A673 (cell line): ENCODE measurements around the gene EOLA1. TPM values are rescaled to one million over a fixed set of nuclear protein-coding genes. Genes with fewer than 3 reads are reported as not detected.

Experiments used
- BruUV-seq: library from RNA; stranded (reverse); fragments of 400-500 nt; replicated peaks from 2 replicates; lab custom pipeline; 2021; lab: Mats Ljungman, UMichigan
- CTCF ChIA-PET: fragments of 300-600 bp; sonication (Branson Sonifier 250); formaldehyde crosslinking; loops from one replicate; lab custom pipeline; 2022; ENCODE audit warnings: antibody characterized with exemption; lab: Charles Lee
- POLR2A ChIA-PET: fragments of 300-600 bp; sonication (Branson Sonifier 250); formaldehyde crosslinking; loops from one replicate; lab custom pipeline; 2022; ENCODE audit warnings: antibody characterized with exemption; ENCODE audit not compliant: low non-redundant PET; lab: Charles Lee
- DNase-seq: peaks from one replicate; pipeline ENCODE4 v3.0.0-alpha.2; 2015; ENCODE audit warnings: low spot score
- H3K27ac ChIP-seq: fragments of 200-600 bp; sonication (generic); 2 replicates; pipeline ENCODE4 v1.5.1; 2016; ENCODE audit warnings: mixed run types, low read depth, mild to moderate bottlenecking, mixed read lengths, antibody characterized with exemption, low read length; ENCODE audit not compliant: poor library complexity, severe bottlenecking
- H3K27me3 ChIP-seq: fragments of 200-600 bp; sonication (generic); replicated peaks from 2 replicates; pipeline ENCODE4 v1.6.1; 2017; ENCODE audit warnings: mixed run types, low read depth, mild to moderate bottlenecking, mixed read lengths, antibody characterized with exemption, low read length; ENCODE audit not compliant: insufficient read depth, poor library complexity
- H3K36me3 ChIP-seq: fragments of 200-600 bp; sonication (generic); 2 replicates; pipeline ENCODE4 v1.6.1; 2016; ENCODE audit warnings: mixed run types, mild to moderate bottlenecking, mixed read lengths, antibody characterized with exemption, low read length; ENCODE audit not compliant: insufficient read depth, poor library complexity, severe bottlenecking
- H3K4me1 ChIP-seq: fragments of 200-600 bp; sonication (generic); 2 replicates; pipeline ENCODE4 v1.6.1; 2017; ENCODE audit warnings: mixed run types, mild to moderate bottlenecking, mixed read lengths, antibody characterized with exemption, low read length; ENCODE audit not compliant: insufficient read depth, poor library complexity, severe bottlenecking
- H3K4me3 ChIP-seq: fragments of 200-600 bp; sonication (generic); 2 replicates; pipeline ENCODE4 v1.5.1; 2016; ENCODE audit warnings: low read depth, mixed run types, mild to moderate bottlenecking, mixed read lengths, low read length; ENCODE audit not compliant: poor library complexity, severe bottlenecking
- H3K9me3 ChIP-seq: fragments of 200-600 bp; sonication (generic); 2 replicates; pipeline ENCODE4 v1.6.1; 2016; ENCODE audit warnings: mixed run types, low read depth, mild to moderate bottlenecking, mixed read lengths, antibody characterized with exemption, low read length; ENCODE audit not compliant: poor library complexity, severe bottlenecking
- CTCF ChIP-seq: fragments of 300-800, 200-600 bp; sonication (generic); conservative IDR thresholded peaks from 2 replicates; pipeline ENCODE4 v1.5.1; 2017; ENCODE audit warnings: low read depth, mild to moderate bottlenecking, antibody characterized with exemption, low read length, moderate library complexity, mixed read lengths
- EZH2 ChIP-seq: fragments of 200-600 bp; sonication (generic); IDR thresholded peaks from 2 replicates; pipeline ENCODE4 v1.6.1; 2017; ENCODE audit warnings: borderline replicate concordance, low read depth, mild to moderate bottlenecking, mixed read lengths, antibody characterized with exemption, low read length; ENCODE audit not compliant: poor library complexity, severe bottlenecking
- intact Hi-C: fragments of 100-400 bp; cut with micrococcal nuclease; formaldehyde crosslinking; loops from one replicate; pipeline ENCODE4 v1.10.0; 2022; ENCODE audit not compliant: unreplicated experiment
- total RNA-seq: library from RNA; stranded (reverse); gene quantifications from 2 replicates; pipeline ENCODE4 v1.2.3, GENCODE V29; 2021

EOLA1 gene
- total RNA-seq, 1 experiment from 2014 or later: 15.3 TPM

- no peaks in the 10 kb centered on the region for H3K4me1 ChIP-seq
- BruUV-seq: no TSS peak
- POLR2A ChIA-PET: no interaction called here
These were observed 28.0 kb downstream of the EOLA1 start for GRCh38 chrX:149568701-149569296.

GRCh38 chrX:149569770-149570169 is 29.0 kb downstream of the EOLA1 start:
- Histone ChIP-seq H3K36me3 (no peaks in the 10 kb centered on the region), H3K9me3 (no peaks in the 10 kb centered on the region), H3K4me3 (no peak overlapping the region), H3K27me3 (no peaks in the 10 kb centered on the region), H3K27ac (no peak overlapping the region), H3K4me1 (no peaks in the 10 kb centered on the region)
- BruUV-seq: no TSS peak
- ChIA-PET CTCF (no interaction called here), POLR2A (no interaction called here)
- DNase-seq: no peak
- intact Hi-C loops: no loop called here
- TF ChIP-seq CTCF (no peak), EZH2 (no peak)

More at GRCh38 chrX:149568701-149569296, 28.0 kb downstream of the EOLA1 start:
- H3K27ac ChIP-seq: no peak overlapping the region
- H3K4me3 ChIP-seq: no peak overlapping the region
- no peaks in the 10 kb centered on the region for H3K36me3 ChIP-seq
- CTCF ChIA-PET: no interaction called here
- no peaks in the 10 kb centered on the region for H3K9me3 ChIP-seq
- intact Hi-C loops: no loop called here
- H3K27me3 ChIP-seq: no peaks in the 10 kb centered on the region
- TF ChIP-seq CTCF (no peak), EZH2 (no peak)
- no peak for DNase-seq

- no peaks in the 10 kb centered on the region for H3K27me3 ChIP-seq
- POLR2A ChIA-PET: no interaction called here
- no peaks in the 10 kb centered on the region for H3K4me1 ChIP-seq
- no peaks in the 10 kb centered on the region for H3K9me3 ChIP-seq
- no peak overlapping the region for H3K4me3 ChIP-seq
- no TSS peak for BruUV-seq
- TF ChIP-seq EZH2 (no peak), CTCF (no peak)
- no peaks in the 10 kb centered on the region for H3K36me3 ChIP-seq
- CTCF ChIA-PET: no interaction called here
- DNase-seq: no peak
- no peak overlapping the region for H3K27ac ChIP-seq
- intact Hi-C loops: no loop called here
These were observed 29.9 kb downstream of the EOLA1 start for GRCh38 chrX:149570668-149571067.
